CD4-positive, alpha-beta T cell treated with Interleukin-1 beta for 1 hour (primary cell): Measurements from ENCODE around the gene POT1.
A peak's percentile ranks its signal among the peaks of the same experiment; 100 is the strongest.

Experiments used
- DNase-seq, 2 donors: peaks; one replicate each; pipeline ENCODE4 v3.0.0-alpha.2; 2020 to 2022

The POT1 gene

DNA sequence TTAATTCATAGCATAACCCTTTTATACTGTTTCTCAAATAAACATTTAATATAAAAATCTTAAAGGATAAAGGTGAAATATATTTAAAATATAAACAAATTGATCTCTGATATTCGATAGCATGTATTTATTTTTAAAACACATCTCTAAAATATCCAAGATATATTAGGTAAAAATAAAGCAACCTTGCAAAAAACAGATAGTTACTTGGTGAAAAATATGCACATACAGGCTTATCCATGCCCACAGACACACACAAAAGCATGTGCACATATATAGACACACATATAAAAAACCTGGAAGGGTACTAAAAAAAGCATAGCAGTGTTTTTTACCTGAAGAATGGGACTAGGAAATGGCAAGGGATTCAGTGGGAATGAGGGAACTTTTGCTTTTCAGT is 19.8 kb downstream of the POT1 start:
- DNase-seq: no peak

DNA sequence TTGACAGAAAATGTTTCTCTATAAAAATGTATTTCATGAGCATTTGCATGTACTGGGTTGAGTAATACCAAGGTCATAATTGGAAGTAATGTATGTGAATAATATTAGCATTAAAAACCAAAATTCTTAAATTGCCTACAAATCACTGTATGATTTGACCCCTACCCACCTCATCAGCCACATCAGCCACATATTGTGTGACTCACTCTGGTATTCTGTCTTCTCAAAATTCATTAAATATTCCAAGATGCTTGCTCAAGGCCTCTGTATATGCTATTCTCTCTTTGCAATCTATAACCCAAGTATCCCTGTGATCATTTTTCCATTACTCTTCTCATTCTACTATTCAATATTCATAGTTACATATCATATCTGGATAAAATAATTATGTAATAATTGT is 21.4 kb downstream of the POT1 start:
- DNase-seq: no peak

DNA sequence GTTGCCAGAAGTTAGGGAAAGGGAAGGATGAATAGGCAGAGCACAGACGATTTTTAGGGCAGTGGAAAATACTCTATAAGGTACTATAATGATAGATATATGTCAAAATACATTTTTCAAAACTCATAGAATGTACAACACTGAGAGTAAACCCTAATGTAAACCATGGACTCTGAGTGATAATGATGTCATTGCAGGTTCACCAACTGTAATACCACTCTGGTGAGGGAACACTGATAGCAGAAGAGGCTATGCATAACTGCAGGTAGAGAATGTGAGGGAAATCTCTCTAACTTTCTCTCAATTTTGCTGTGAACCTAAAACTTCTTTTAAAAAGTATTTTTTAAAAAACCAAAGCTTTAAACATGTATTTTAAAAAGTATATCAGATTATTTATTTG is 22.1 kb downstream of the POT1 start:
- DNase-seq: no peak

DNA sequence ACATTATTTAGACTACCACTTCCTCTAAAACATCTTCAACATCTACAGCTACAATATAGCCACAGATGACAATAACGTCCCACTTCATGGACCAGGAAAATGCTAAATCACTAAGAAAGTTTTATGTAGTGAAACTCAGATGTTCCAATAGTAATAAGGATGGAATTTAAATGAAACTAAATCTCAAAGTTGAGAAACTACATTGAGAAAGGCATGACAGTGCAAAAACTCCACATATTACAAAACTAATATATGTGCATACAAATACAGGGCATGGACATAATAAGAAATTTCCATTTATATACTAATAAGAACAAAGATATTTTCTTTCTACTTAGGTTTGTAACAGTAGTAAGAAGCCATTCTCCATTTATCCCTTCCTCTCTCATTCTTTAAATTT is 31.1 kb downstream of the POT1 start:
- DNase-seq: no peak

DNA sequence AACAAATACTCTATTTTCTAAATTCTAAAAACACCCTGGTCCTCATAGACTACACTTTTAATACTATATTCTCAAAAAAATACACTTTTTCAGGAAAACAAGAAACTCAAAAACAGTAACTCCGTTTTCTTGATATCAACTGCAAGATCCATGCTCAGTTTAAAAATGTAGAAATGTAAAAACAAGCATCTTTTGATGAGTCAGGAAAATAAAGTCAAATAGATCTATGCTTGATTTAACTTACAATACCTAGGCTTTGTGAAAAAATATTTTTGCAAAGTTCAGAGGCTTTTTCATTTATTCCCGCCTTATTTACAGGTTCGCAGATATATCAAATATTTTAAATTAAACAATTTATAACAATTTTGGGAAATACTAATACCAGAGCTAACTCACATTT is 33.6 kb downstream of the POT1 start:
- no peak for DNase-seq

DNA sequence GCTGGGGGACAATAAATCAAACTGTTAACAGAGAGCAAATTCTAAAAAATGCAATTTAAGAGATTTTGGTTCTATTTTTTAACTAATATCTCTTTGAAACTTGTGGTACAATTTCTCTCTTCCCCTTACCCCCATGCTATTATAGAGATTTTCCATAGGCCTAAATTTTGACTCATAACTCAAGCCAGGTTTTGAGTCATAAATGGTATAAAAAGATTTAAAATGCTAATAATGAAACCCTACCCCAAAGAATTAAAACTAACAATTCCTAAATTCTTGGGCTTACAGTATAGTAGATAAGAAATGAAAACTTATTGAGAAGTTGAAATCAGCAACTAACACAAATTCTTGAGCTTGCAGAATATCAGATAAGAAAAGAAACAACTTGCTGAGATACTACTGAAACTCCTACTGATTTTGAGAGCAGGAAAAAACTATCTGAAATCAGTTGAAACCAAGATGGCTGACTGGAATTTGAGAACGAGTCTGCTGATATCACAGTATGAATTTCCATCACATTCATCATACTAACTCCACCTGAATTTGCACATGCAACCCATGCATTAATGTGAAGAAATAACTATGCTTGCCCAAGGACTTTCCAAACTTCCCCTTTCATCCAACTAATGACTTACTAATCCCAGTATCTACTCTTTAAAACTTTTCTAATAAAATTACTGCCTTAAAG is 36.3 kb downstream of the POT1 start:
- DNase-seq: no peak

DNA sequence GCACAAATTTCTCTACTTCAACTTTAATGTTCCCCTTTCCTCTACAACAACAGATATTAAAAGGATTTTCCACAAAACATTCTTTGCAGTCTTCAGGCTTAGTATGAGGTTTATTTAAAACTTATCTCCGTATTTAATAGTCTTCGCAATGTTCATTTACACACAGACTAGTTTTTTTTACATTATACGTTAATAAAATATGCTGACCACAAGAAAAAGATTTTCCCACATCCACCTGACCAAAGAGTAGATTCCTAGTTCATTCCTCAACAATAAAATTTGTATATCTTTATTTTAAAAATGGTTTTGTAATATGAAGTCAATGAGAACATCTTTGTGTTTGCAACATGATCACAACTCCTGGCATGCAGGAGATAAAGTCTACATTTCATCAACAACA is 42.4 kb downstream of the POT1 start:
- DNase-seq: no peak

DNA sequence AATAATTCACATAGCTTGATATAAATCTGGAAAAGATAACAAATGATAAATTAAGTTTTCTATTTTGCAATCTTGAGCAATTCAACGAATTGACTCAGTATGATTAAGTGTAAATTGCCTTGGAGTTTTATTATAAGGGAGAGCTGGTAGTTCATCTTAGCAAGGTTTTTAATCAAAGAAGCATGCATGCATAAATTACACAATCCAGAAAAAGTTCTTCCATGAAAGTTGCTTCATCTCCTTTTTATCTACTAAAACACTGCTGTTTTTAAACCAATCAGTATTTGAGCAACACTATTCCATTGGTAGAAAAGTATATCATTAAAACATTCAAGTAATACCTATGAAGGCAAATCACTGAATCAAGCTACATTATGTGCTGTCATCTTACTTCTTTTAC is 47.6 kb downstream of the POT1 start:
- DNase-seq: no peak

DNA sequence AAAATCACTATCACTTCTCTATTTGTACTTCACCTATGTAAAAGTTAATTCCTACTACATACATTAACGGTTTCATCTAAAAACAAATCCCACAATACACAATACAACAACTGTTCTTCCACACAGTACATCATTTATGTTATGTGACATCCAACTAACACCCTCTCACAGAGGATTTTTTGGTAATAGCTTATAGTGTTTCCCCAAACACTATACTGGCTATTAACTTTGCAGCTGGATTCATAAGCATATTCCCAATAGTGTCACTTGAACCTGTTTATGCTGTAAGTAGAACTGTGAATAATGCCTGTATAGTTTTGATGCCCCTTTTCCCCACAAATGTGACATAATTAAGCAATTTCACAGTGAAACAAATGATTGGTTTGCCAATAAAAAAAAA is 49.9 kb downstream of the POT1 start:
- DNase-seq: no peak

DNA sequence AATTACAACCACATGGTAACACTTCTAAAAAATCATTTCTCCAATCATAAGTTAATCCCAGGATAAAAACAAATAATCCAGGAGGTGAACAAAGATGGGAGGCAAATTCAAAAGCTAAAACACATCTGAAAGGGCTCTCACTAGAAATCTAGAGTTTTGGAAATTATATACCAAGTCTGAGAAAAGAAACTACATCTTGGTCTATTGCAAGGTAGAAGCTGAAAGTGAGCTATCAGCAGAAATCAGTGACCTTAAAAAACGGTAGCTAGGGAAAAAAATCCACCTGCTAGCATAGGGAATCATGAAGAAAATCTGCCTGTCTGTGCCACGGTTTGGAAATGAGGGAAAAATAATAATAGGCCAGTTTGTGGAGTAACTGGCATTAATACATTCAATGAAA is 50.5 kb downstream of the POT1 start:
- no peak for DNase-seq

DNA sequence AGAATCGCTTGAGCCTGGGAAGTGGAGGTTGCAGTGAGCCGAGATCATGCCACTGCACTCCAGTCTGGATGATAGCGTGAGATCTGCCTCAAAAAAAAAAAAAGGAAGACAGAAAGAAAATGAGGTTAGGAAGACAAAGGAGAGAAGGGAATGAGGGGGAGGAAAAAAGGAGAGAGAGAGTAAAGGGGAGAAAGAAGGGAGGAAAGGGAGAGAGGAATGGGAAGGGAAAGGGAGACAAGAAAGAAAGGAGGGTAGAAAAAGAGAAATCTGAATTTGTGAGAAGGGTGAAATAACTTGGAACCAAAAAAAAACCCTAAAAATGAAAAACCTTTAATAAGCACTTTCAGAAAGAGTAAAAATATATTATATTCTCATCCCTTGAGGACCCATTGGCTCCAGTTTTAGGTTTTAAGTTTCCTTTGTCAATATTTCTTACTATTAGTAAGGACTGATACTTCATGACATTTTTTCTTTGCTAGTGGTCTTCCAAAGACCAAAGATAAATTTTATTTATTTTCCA is 54.9 kb downstream of the POT1 start:
- DNase-seq: no peak

DNA sequence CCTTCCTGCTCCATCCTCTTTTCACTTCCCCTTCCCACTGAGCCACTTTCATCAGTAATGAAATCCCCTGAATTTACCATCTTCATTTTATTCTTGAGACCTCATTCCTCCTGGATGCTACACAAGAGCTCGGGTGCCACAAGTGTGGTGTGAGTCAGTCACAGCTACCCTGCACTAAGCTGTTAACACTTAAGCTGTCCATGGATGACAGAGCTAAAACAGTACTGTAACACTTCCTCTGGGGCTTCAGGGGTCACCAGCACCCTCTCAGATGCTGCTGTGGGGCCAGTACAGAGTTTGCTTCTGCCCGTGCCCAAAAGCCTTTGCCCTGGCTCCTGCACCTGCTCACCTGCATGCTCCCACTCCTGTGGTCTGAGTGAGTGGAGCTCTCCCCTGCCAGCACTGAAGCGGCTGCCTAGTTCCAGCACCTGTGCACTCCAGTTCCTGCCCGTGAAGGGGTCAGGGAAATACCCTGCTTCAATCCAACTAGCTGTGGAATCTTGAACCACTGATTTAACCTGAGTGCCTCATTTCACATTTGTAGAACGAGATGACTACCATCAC is 71.9 kb downstream of the POT1 start:
- no peak for DNase-seq

DNA sequence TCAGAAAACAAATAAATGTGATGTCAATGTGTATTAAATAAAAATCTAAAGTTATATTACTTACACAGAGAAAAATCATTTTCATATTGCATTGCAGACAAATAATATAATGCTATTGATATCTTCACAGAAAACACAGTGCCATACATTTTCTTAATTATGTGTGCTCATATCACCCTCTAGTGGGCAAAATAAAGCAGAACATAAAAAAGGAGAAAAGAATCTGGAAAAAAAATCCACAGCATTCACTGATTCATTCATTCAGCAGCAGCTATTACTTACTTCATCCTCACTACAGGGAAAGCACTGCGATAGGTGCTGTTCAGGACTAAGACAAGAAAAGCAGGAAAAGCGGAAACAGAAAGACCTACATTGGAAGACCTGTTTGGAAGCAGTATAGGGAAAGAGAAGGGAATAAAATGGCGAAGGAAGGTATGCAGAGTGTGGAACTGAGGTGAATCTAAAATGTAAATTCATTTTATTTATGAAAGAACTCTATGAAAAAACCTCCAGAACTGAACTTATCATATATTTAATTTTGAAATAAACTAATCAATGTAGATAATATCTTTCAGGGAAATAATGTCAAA is 73.2 kb downstream of the POT1 start:
- peak in 1 of 2 donors; percentile 30 for DNase-seq

DNA sequence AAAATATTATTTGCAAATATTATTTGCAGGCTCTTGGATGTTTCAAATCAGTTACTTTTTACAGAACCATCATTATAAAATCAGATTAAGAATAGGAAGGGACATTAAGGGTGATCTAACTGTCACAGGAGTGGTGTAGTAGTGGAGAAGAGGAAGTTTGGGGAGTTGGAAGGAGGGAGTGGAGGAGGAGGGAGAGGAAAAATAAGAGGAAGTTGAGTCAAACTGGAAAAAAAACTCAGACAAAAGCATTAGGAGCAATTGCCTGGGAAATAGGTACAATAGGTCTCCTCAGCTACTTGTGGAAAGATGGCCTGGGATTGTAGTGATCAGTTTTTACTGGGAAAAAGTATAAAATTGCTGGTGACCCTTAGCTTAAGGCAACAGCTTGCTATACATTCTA is 86.3 kb downstream of the POT1 start:
- DNase-seq: no peak

DNA sequence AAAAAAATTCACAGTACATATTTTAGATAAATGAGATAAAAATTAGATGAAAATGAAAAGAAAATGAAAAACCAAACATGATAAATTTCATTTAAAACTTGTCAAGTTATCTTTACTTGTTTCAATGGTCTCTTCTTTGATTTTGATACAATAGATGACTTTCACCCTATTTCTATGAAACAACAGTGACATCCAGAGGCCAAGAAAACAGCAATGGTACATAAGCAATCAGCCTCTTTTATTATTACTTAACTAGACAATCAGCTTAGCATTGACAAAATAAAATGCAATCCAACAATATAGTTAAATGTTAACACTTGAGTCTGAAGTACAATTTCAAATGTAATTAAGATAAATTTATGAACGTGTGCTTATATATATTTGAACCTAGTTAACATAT is 89.2 kb downstream of the POT1 start:
- no peak for DNase-seq

DNA sequence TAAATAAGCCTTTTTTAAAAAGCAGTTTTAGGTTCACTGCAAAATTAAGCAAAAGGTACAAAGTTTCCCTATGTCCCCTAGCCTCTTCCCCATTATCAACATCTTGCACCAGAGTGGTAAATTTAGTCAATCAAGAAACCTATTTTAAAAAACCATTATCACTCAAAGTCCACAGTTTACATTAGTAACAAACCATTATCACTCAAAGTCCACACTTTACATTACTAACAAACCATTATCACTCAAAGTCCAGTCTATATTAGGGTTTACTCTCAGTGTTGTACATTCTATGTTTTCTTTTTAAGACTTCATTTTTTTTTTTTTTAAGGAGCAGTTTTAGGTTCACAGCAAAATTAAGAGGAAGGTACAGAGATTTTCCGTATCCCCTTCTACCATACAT is 89.9 kb downstream of the POT1 start:
- DNase-seq: no peak

DNA sequence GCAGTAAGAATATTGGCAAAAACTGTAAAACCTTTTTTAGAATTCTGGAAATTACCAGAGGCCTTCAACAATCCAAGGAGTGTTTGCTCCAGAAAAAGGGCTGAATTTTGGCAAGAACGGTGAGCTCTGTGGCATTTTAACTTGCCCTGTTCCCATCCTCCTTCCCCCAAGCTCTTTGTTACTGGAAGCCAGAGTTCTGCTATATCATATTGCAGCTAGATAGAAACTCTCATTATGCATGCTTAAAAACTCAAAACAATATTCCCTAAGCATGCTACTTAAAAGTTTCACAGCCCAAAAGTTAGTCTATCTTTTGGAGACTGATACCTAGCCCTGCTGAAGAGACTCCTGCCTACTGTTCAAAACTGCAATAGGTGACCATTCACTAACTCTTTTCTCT is 93.5 kb downstream of the POT1 start:
- DNase-seq: no peak

DNA sequence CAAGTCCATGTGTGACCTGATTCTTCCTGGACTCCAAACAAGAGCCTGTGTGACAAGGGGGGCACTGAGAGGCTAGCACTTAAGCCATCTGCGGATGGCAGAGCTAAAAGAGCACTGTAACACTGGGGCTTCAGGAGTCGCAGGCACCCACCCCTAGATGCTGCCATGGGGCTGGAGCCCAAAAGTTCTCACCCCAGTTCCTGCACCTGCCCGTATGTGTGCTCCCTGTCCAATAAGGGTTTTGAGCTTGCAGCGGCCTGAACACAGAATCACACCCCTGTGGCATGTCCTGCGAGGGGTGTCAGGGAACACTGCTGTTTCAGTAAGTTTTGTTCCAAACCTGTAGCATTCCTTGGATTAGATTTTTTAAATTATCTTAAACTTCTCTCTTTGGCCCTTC is 110.8 kb downstream of the POT1 start:
- no peak for DNase-seq

DNA sequence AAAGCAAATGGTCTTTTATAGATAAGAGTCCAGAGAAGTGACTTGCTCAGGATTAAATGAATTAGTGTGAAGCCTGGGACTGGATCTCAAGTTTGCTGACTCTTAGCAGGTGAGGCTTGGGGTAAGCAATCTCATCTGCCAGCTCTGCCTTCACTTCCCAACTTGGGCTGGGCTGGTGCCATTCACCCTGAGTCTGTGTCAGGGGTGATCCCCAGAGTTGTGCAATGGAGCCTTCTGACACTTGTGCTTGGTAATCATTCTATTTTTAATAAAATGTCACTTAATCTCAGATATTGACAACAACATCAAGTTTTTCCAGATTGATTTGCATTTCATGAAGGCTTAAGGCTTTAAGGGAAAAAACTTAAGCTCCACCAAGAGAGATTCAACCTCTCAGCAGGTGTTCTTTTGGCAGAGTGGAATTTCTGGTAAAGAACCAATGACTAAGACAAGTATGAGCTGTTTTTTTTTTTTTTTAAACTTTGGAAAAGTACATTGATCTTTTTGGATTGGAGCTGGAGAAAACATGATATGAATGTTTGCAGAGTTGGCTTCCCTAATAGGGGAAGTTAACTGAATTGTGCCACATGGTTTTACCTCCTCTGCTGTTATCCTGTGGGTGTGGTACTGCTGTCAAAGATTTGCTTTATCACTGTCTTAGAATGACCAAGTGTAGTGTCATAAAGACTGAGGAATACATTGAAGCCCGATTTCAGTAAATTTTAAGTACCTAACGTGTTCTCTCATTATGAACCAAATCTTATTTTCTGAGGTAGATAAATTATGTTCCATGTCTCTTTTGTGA is 115.4 kb downstream of the POT1 start:
- DNase-seq: no peak

DNA sequence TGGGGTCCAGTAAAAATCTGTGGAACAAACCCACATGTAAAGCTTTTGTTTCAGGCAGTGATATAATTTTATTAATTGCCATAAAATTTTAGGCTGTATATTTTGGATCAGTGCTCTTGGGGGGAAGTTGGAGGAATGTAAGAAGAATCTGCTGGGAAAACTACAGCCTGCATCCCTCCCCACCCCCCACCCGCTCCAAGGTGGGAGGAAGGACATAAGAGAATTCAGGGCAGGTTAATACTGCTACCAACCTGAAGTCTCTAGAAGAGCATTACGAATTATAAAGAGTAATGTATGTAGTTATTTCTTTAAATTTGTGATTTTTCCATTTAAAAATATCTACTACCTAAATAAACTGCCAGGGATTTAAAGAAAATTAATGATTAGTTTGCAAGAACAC is 116.9 kb downstream of the POT1 start:
- no peak for DNase-seq

DNA sequence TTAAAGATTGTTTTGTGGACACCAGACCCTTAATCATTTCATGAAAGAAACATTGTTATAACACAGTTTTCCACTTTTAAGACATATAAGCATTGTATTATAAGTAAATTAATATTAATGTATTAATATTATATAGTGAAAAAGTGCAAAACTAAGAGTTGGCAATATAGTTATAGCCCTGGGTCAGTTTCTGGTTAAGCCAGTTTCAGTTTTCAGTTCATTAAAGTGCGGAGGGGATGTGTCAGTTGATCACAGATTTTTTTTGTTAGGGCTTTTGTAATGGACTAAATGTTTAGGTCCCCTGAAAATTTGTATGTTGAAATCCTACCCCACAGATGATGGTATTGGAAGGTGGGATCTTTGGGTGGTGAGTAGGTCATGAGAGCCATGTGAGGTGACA is 118.3 kb downstream of the POT1 start:
- no peak for DNase-seq

DNA sequence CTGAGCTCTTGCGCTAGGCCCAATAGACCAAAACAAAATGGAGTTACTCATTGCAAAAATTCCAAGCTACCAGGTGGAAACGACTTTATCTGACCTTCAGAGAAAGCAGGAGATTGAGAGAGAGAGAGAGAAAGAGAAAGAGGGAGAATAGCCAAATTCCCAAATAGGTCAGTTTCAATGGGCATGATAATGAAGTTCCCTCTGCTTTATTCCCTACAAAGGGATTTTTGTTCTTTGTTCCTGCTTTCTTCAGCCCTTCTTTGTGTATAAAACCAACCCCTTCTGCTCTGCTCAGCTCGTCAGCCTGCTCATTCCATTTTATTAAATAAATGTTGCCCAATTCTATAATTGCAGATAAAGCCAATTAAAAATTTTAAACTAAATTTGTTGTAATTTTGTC is 119.0 kb downstream of the POT1 start:
- no peak for DNase-seq

DNA sequence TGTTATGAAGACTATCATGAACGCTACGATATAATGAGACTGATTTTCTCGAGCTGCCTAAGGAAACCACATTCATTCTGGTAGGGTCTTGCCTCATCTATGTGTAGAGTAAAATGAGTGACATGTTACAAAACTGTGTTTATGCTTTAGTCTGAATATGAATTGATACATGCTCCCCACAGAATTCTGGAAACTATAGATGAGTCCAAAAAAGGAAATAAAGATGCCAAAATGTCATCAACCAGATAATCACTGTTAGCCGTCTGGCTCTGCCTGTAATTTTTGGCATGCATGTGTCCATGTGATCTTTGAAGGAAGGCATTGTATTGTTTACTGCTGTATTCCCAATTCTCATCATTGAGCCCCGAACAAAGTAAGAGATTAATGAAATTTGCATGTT is 121.4 kb downstream of the POT1 start:
- DNase-seq: no peak

DNA sequence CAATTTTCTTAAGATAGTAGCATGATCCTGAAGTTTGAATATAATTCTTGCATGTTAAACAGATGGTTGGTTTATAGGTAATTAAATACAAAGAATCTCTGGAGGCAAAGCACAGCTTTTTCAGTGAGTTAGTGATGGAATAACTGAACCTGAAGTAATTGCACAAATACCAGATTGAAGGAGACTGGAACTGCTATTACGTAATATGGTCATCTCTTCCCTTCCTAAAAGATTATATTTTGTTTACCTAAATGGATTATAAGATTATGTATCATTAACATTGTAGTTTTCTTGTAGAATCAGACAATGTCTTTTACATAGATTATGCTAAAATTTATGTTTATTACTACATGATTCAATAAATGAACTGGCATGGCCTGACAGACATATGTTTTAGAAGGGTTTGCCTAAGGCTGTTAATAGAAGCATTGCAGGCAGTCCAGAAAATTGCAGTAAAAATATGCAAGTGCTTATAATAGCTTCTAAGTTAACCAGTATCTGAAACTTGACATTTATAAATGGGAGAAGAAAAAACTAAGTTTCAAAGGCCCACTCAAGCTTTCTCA is 128.2 kb downstream of the POT1 start:
- no peak for DNase-seq
